ENCODE results near the gene VCAM1.

The VCAM1 gene, protein sequence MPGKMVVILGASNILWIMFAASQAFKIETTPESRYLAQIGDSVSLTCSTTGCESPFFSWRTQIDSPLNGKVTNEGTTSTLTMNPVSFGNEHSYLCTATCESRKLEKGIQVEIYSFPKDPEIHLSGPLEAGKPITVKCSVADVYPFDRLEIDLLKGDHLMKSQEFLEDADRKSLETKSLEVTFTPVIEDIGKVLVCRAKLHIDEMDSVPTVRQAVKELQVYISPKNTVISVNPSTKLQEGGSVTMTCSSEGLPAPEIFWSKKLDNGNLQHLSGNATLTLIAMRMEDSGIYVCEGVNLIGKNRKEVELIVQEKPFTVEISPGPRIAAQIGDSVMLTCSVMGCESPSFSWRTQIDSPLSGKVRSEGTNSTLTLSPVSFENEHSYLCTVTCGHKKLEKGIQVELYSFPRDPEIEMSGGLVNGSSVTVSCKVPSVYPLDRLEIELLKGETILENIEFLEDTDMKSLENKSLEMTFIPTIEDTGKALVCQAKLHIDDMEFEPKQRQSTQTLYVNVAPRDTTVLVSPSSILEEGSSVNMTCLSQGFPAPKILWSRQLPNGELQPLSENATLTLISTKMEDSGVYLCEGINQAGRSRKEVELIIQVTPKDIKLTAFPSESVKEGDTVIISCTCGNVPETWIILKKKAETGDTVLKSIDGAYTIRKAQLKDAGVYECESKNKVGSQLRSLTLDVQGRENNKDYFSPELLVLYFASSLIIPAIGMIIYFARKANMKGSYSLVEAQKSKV

DNA sequence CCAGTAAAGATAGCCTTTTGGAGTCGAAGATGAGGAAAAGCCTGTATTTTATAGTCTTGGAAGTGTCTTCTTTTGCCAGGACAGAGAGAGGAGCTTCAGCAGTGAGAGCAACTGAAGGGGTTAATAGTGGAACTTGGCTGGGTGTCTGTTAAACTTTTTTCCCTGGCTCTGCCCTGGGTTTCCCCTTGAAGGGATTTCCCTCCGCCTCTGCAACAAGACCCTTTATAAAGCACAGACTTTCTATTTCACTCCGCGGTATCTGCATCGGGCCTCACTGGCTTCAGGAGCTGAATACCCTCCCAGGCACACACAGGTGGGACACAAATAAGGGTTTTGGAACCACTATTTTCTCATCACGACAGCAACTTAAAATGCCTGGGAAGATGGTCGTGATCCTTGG is at the start of gene VCAM1:
TSS of gene VCAM1 (plus strand) at position 253 of the 400 bp plus-strand sequence. CDS start at position 372, 119 bp downstream.
- peaks cover 9% of the 10 kb centered on the region for H3K4me1 ChIP-seq (ENCODE audit: control insufficient read depth, low read depth, low read length)
- no peak within 1 kb of the TSS for H3K27ac ChIP-seq (ENCODE audit: low read length)
- H3K27me3 ChIP-seq (ENCODE audit: control insufficient read depth, insufficient read depth, low read length), result no peaks in the 10 kb centered on the region
- no peaks in the 10 kb centered on the region for H3K9me3 ChIP-seq (ENCODE audit: control insufficient read depth, low read depth, low read length)
- H3K9ac ChIP-seq (ENCODE audit: low read length), result no peak within 1 kb of the TSS
- H3K4me3 ChIP-seq (ENCODE audit: low read length), result peak within 1 kb of the TSS; percentile 5
- no peaks in the 10 kb centered on the region for H3K36me3 ChIP-seq (ENCODE audit: control insufficient read depth, low read depth, low read length)

DNA sequence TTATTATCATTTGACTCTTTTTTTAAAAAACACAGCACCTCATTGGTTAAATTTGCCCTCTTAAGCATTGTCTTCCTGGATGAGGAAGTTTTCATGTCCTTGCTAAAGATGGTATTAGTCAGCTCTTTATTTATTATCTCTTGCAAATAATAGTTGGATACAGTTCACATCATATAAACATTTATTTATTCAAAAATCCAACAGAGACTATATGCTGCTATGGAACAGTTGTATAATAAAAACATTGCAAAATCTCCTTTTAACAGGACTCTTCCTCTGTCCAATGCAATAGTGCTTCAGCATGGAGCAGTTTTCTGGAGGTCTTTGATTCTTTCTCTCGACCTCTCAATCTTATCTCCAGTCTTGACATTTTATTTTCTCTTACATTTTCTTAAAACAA is 49.5 kb upstream of the VCAM1 start:
- no peaks in the 10 kb centered on the region for H3K9me3 ChIP-seq (ENCODE audit: control insufficient read depth, low read depth, low read length)
- no peak overlapping the region for H3K9ac ChIP-seq (ENCODE audit: low read length)
- no peaks in the 10 kb centered on the region for H3K4me1 ChIP-seq (ENCODE audit: control insufficient read depth, low read depth, low read length)
- no peaks in the 10 kb centered on the region for H3K27me3 ChIP-seq (ENCODE audit: control insufficient read depth, insufficient read depth, low read length)
- no peak overlapping the region for H3K4me3 ChIP-seq (ENCODE audit: low read length)
- H3K36me3 ChIP-seq (ENCODE audit: control insufficient read depth, low read depth, low read length), result no peaks in the 10 kb centered on the region
- H3K27ac ChIP-seq (ENCODE audit: low read length), result no peak overlapping the region

DNA sequence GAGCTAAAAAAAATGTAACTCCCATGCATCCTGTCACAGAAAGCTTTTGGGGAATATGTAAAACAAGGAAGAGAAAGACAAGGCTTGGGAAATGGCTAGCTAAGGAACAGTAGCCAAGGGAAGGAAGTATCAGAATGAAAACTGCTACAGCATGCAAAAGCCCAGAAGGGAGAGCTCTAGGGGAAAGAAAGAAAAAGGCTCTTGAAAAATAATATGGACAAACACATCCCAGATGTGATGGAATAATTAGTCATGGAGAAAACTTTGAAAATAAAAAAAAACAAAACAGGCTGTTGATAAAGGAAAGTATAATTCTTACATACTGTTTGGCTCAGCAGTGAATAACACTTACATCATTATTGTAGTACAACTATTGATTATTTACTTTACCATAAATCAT is 47.9 kb upstream of the VCAM1 start:
- no peaks in the 10 kb centered on the region for H3K36me3 ChIP-seq (ENCODE audit: control insufficient read depth, low read depth, low read length)
- H3K27me3 ChIP-seq (ENCODE audit: control insufficient read depth, insufficient read depth, low read length), result no peaks in the 10 kb centered on the region
- H3K9me3 ChIP-seq (ENCODE audit: control insufficient read depth, low read depth, low read length), result no peaks in the 10 kb centered on the region
- H3K9ac ChIP-seq (ENCODE audit: low read length), result no peak overlapping the region
- H3K4me1 ChIP-seq (ENCODE audit: control insufficient read depth, low read depth, low read length), result no peaks in the 10 kb centered on the region
- H3K27ac ChIP-seq (ENCODE audit: low read length), result no peak overlapping the region
- no peak overlapping the region for H3K4me3 ChIP-seq (ENCODE audit: low read length)

DNA sequence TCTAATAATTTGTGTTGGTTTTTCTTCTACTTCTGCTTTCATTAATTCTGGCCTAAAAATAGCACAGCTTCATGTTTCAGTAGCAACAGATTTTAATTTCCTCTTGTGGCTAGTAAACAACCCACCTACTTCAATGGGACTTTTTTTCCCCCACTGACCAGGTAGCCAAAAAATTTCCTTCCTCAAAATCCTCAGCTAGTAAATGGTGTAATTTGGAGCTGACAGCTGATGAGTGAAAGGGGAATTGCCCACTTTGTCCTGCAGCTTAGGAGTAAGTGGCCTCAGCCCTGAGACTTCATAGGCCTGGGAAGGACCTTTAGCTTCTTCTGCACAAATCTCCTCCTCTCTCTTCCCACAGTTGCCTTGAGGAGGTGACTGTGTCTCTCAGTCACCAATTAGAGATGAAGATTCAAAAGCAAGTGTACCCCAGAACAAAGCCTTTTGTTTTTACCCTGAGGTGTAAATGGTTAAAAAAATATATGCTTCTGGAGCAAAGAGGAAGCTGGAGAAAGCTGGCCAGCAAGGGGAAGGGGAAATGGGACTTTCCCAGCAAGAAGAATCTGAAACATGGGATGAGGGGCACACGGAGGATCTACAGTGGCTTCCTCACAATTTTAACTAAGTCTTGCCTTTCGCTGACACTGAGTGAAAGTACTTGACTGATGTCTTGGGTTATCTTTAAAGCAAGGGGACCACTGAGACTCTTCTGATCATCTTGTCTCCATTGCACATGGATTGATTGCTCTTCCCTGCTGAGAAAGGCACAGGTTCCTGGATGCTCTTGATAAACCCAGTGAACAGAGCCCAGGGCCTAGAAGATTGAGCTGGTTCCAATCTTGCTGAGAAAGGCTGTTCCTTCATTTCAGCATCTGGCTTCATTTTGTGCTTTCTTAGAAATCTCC is 35.8 kb upstream of the VCAM1 start:
- H3K4me3 ChIP-seq (ENCODE audit: low read length), result no peak overlapping the region
- no peaks in the 10 kb centered on the region for H3K9me3 ChIP-seq (ENCODE audit: control insufficient read depth, low read depth, low read length)
- no peaks in the 10 kb centered on the region for H3K36me3 ChIP-seq (ENCODE audit: control insufficient read depth, low read depth, low read length)
- H3K27ac ChIP-seq (ENCODE audit: low read length), result no peak overlapping the region
- H3K27me3 ChIP-seq (ENCODE audit: control insufficient read depth, insufficient read depth, low read length), result no peaks in the 10 kb centered on the region
- H3K9ac ChIP-seq (ENCODE audit: low read length), result no peak overlapping the region
- H3K4me1 ChIP-seq (ENCODE audit: control insufficient read depth, low read depth, low read length), result no peaks in the 10 kb centered on the region

DNA sequence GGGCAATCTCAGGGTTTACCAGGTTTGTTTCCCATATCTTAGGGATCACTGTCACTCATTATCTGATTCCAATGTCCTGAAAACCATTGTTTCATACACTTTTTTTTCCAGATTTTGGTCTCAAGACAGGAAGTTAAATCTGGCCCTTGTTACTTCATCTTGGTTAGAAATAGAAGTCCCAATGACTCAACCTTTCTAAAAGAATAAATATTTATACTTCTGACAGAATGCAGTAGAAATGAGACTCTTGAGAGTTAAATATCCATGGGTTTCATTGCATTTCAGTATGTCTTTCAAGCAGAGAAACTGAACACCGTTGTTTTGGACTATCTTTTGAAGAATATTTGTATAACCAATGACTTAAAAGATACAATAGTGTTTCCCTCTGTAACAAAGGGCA is 19.8 kb upstream of the VCAM1 start:
- H3K9me3 ChIP-seq (ENCODE audit: control insufficient read depth, low read depth, low read length), result no peaks in the 10 kb centered on the region
- H3K4me3 ChIP-seq (ENCODE audit: low read length), result no peak overlapping the region
- no peaks in the 10 kb centered on the region for H3K36me3 ChIP-seq (ENCODE audit: control insufficient read depth, low read depth, low read length)
- H3K27ac ChIP-seq (ENCODE audit: low read length), result no peak overlapping the region
- H3K27me3 ChIP-seq (ENCODE audit: control insufficient read depth, insufficient read depth, low read length), result no peaks in the 10 kb centered on the region
- no peaks in the 10 kb centered on the region for H3K4me1 ChIP-seq (ENCODE audit: control insufficient read depth, low read depth, low read length)
- H3K9ac ChIP-seq (ENCODE audit: low read length), result no peak overlapping the region

DNA sequence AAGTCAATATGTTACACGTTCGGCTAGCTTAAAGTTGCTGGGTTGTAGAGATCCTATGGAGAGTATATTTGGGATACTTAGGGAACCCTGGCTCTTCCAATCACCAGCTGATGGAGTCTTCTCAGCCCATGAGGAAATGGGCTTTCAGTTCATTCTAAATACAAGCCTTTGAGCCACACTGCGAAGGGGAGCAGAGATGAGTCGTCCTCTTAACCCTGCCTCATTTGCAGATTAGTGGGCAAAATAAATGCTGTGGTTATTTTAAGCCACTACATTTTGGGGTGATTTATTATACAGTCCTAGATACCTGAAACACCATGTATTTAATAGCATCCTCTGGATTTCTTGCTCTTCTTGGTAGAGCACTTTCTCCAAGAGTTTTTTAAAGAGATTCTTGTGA is 19.0 kb upstream of the VCAM1 start:
- Histone ChIP-seq H3K4me1 (ENCODE audit: control insufficient read depth, low read depth, low read length) (no peaks in the 10 kb centered on the region), H3K27ac (ENCODE audit: low read length) (no peak overlapping the region), H3K4me3 (ENCODE audit: low read length) (no peak overlapping the region), H3K36me3 (ENCODE audit: control insufficient read depth, low read depth, low read length) (no peaks in the 10 kb centered on the region), H3K27me3 (ENCODE audit: control insufficient read depth, insufficient read depth, low read length) (no peaks in the 10 kb centered on the region), H3K9ac (ENCODE audit: low read length) (no peak overlapping the region), H3K9me3 (ENCODE audit: control insufficient read depth, low read depth, low read length) (no peaks in the 10 kb centered on the region)

DNA sequence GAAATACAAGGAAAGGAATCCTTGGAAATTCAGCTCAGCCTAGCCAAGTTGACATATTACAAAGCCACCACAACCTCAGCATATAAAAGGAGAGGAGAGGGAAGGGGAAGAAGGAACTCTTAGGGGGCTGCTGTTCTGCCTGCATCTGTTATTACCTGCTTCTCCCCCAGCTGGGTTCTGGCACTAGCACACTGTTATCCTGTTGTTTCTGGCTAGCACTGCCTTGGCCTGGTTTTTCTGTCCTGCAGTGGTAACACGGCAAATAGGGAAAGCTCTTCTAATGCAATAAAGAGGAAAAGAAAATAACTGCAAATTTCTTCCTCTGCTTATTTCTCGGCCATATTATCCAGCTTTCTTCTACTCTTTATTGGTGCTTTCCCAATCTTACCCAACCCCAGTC is 16.5 kb upstream of the VCAM1 start:
- Histone ChIP-seq H3K9ac (ENCODE audit: low read length) (no peak overlapping the region), H3K27ac (ENCODE audit: low read length) (no peak overlapping the region), H3K4me3 (ENCODE audit: low read length) (no peak overlapping the region), H3K9me3 (ENCODE audit: control insufficient read depth, low read depth, low read length) (no peaks in the 10 kb centered on the region), H3K27me3 (ENCODE audit: control insufficient read depth, insufficient read depth, low read length) (no peaks in the 10 kb centered on the region), H3K4me1 (ENCODE audit: control insufficient read depth, low read depth, low read length) (no peaks in the 10 kb centered on the region), H3K36me3 (ENCODE audit: control insufficient read depth, low read depth, low read length) (no peaks in the 10 kb centered on the region)

DNA sequence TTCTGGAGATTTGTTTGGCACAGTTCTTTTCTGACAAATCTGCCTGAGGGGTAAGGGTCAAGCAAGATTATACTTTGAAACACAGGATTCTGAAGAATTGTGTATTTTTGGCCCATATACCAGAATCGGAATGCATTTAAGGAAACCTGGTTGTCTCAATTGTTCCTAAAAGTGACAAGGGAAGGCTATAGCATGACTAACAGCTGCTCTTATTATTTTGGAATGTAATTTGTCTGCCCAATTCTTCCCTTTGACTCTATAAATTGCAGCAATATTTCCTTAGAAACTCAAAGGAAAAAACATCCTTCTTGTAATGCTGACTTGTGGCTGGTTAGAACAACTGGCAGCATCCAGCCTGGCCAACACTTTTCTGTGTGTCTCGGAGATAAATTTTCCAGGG is 15.8 kb upstream of the VCAM1 start:
- no peaks in the 10 kb centered on the region for H3K9me3 ChIP-seq (ENCODE audit: control insufficient read depth, low read depth, low read length)
- H3K4me1 ChIP-seq (ENCODE audit: control insufficient read depth, low read depth, low read length), result no peaks in the 10 kb centered on the region
- no peaks in the 10 kb centered on the region for H3K27me3 ChIP-seq (ENCODE audit: control insufficient read depth, insufficient read depth, low read length)
- H3K27ac ChIP-seq (ENCODE audit: low read length), result no peak overlapping the region
- no peak overlapping the region for H3K4me3 ChIP-seq (ENCODE audit: low read length)
- no peak overlapping the region for H3K9ac ChIP-seq (ENCODE audit: low read length)
- no peaks in the 10 kb centered on the region for H3K36me3 ChIP-seq (ENCODE audit: control insufficient read depth, low read depth, low read length)

DNA sequence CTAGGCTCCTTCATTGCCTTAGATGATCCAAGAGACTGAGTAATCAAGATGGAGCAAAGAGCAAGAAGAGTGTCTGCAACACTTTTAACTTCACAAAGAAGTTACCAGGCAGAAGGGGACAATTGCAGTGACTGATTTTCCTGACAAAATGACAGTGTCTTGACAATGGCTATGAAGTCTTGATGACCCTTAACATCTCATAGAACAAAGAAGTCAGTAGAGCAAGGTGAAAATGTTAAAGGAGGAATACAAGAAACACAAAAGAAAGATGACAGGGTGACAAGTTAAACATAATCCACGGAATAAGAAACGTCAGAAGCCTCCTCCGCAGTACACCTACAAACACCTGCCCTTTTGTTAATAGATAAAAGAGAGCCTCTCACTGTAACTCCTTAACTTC is 15.1 kb upstream of the VCAM1 start:
- Histone ChIP-seq H3K36me3 (ENCODE audit: control insufficient read depth, low read depth, low read length) (no peaks in the 10 kb centered on the region), H3K9me3 (ENCODE audit: control insufficient read depth, low read depth, low read length) (no peaks in the 10 kb centered on the region), H3K4me3 (ENCODE audit: low read length) (no peak overlapping the region), H3K27ac (ENCODE audit: low read length) (no peak overlapping the region), H3K4me1 (ENCODE audit: control insufficient read depth, low read depth, low read length) (no peaks in the 10 kb centered on the region), H3K9ac (ENCODE audit: low read length) (no peak overlapping the region), H3K27me3 (ENCODE audit: control insufficient read depth, insufficient read depth, low read length) (no peaks in the 10 kb centered on the region)

DNA sequence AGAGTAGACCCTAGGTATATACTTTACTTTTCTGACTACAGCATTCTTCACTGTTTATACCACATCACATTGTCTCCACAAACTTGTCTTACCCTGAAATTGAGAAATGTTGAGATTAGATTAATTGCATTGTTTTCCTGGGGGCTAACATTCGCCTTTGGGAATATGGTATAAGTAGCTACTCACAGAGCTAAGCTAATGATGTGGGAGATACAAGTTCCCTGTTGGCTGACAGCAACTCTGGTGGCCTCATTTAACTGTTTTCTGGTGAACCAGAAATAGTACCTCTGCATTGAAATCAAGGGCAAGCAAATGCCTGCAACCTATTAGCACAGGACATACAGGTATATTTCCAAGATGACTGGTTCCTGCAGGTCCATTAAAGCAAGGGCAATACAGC is 13.2 kb upstream of the VCAM1 start:
- no peaks in the 10 kb centered on the region for H3K27me3 ChIP-seq (ENCODE audit: control insufficient read depth, insufficient read depth, low read length)
- H3K4me3 ChIP-seq (ENCODE audit: low read length), result no peak overlapping the region
- no peaks in the 10 kb centered on the region for H3K36me3 ChIP-seq (ENCODE audit: control insufficient read depth, low read depth, low read length)
- no peak overlapping the region for H3K9ac ChIP-seq (ENCODE audit: low read length)
- no peaks in the 10 kb centered on the region for H3K4me1 ChIP-seq (ENCODE audit: control insufficient read depth, low read depth, low read length)
- no peaks in the 10 kb centered on the region for H3K9me3 ChIP-seq (ENCODE audit: control insufficient read depth, low read depth, low read length)
- no peak overlapping the region for H3K27ac ChIP-seq (ENCODE audit: low read length)

DNA sequence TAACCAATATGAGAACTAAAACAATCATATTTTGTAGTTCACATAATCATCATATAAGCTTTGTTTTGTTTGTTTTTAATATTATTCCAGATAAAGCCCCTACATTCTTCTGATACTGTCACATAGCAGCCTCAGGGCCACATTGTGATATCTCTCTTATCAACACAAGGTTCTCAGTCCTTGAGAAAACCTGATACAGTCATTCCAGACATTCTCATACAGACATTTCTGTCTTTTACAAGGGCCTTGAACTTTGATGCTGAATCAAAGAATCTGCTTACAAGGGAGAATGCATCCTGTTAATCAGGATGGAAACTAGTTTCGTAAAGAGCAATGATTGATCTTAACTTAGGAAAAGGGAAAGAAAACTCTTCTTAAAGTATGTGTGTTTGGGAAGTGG is 12.7 kb upstream of the VCAM1 start:
- no peaks in the 10 kb centered on the region for H3K9me3 ChIP-seq (ENCODE audit: control insufficient read depth, low read depth, low read length)
- H3K27me3 ChIP-seq (ENCODE audit: control insufficient read depth, insufficient read depth, low read length), result no peaks in the 10 kb centered on the region
- H3K4me3 ChIP-seq (ENCODE audit: low read length), result no peak overlapping the region
- H3K36me3 ChIP-seq (ENCODE audit: control insufficient read depth, low read depth, low read length), result no peaks in the 10 kb centered on the region
- H3K9ac ChIP-seq (ENCODE audit: low read length), result no peak overlapping the region
- no peak overlapping the region for H3K27ac ChIP-seq (ENCODE audit: low read length)
- no peaks in the 10 kb centered on the region for H3K4me1 ChIP-seq (ENCODE audit: control insufficient read depth, low read depth, low read length)

All from iPS-18a (cell line).